ENCODE measurements around the gene STX10.

The STX10 gene

DNA sequence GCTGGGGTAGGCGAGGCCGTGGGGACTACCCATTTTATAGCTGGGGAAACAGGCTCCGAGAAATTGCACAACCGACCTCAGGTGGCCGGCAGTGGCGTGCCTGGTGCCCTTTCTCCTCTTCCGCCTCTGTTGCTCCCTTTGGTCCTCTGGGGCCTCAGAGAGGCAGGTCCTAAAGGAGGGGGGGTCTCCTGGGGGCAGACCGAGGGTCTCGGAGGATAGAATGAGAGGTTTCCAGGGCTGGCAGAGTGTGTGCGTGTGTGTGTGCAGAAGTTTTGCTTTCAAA, 11.3 kb downstream of the STX10 start:
- no peak for DNase-seq

DNA sequence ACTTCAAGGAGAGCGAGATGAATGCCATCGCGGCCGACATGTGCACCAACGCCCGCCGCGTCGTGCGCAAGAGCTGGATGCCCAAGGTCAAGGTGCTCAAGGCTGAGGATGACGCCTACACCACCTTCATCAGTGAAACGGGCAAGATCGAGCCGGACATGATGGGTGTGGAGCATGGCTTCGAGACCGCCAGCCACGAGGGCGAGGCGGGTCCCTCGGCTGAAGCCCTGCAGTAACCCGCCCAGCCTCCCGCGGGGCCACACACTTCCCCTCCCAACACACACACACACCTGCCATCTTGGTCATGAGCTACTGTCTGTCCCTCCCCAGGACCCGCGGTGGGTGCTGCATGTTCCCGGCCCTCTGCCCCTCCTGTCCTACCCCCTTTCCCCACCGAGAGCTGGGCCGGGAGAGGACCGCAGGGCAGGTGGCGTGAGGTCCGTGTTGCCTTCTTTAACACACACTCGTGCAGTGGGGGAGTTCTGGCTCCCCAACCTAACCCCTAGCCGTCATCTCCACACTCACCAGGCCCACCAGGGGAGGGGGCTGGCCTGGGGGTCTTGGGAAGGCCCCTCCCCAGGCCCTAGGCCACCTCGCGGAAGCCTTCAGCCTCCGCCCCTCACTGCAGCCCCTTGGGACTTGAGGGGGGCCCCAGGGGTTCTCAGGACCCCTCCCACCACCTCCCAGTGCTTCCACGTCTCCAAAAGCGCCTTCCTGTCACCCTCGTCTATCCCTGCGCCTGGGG, 11.8 kb downstream of the STX10 start:
- DNase-seq, result no peak

DNA sequence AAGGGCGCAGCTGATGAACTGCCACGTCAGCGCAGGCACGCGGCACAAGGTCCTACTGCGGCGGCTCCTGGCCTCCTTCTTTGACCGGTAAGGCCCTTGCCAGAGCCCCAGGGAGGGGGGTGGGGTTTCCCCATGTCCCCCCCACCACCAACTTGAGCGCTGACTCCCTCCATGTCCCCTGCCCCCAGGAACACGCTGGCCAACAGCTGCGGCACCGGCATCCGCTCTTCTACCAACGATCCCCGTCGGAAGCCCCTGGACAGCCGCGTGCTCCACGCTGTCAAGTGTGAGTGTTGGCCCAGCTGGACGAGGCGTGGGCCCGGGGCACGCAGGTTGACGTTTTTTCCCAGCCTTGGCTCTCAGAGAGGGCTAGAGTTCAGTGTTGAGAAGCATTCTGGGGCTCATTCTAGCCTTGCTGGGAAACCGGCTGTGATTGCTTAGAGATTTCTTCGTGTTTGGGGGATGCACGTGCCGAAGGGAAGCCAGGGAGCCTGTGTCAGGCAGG, 12.8 kb downstream of the STX10 start:
- no peak for DNase-seq

DNA sequence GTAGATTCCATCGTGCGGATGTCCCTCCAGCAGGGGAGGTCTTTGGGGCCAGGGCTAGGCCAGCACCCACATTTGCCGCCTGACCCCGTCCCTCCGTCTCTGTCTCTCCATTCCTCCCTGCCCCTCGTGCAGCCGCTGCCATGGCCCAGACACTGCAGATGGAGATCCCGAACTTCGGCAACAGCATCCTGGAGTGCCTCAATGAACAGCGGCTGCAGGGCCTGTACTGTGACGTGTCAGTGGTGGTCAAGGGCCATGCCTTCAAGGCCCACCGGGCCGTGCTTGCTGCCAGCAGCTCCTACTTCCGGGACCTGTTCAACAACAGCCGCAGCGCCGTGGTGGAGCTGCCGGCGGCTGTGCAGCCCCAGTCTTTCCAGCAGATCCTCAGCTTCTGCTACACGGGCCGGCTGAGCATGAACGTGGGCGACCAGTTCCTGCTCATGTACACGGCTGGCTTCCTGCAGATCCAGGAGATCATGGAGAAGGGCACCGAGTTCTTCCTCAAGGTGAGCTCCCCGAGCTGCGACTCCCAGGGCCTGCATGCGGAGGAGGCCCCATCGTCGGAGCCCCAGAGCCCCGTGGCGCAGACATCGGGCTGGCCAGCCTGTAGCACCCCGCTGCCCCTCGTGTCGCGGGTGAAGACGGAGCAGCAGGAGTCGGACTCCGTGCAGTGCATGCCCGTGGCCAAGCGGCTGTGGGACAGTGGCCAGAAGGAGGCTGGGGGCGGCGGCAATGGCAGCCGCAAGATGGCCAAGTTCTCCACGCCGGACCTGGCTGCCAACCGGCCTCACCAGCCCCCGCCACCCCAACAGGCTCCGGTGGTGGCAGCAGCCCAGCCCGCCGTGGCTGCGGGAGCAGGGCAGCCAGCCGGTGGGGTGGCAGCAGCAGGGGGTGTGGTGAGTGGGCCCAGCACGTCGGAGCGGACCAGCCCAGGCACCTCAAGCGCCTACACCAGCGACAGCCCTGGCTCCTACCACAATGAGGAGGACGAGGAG, 14.8 kb downstream of the STX10 start:
- no peak for DNase-seq

DNA sequence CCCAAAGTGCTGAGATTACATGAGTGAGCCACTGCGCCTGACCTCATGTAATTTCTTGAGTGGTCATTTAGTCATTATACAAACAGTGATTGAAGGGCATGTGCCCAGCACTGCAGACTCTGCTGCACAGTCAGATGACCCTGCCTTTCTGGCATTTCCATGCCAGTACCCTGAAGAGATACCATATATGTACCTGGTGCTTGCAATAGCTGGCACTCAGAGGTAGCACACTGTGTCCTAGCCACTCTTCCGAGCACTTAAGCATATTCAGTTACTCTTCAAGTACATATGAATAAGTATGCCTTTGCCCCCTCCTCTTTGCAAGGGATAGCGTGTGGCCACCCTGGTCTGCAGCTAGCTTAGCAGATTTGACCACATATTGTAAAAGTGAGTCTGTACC, 15.5 kb downstream of the STX10 start:
- no peak for DNase-seq

DNA sequence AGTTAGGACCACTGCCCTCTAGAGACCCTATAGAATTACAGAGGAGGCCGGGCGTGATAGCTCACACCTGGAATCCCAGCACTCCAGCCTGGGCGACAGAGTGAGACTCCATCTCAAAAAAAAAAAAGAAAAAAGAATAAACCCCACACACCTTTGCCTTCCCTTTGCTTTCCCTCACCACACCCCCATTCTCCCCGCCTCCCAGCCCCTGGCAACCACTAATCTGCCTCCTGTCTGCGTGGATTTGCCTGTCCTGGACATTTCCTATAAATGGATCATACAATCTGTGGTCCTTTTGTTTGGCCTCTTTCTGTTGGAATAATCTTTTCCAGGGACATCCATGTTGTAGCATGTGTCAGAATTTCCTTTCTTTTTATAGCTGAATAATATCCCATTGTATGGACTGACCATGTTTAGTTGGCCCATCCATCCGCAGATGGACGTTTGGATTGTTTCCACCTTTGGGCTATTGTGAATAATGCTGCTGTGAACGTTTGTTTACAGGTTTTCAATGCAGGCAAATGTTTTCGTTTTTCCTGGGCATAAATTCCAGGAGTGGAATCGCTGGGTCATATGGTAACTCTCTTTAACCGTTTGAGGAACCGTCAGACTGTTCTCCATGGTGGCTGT, 16.8 kb downstream of the STX10 start:
- DNase-seq, result no peak

DNA sequence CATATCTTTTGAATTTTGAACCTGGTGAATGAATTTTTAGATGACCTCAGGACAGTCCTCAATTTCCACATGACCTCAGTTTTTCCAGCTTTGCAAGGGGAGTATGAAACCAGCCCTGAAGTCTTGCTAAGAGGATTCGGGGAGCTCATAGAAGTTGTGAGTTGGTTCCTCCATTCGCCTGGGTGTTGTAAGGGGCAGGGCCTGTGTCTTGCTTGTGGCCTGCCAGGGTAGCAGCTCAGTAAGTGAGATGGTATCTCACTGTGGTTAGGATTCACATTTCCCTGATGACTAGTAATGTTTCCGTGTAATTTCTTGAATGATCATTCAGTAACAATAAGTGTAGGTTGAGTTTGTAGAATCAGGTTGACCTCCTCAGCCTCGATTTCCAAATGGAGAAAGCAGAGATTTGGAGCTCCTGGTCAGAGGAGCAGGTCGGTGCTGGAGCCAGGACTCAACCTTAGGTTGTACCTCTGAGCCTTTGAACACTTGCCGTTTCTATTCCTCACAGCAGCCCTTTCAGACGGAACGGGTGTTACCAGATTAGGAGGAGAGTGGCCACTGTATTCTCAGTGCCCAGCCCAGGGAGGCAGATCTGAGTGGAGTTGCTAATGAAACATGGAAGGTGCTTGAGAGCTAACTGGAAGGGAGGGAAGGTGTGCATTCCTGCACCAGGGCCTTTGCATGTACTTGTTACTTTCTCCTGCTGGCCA, 17.5 kb downstream of the STX10 start:
- DNase-seq, result no peak

DNA sequence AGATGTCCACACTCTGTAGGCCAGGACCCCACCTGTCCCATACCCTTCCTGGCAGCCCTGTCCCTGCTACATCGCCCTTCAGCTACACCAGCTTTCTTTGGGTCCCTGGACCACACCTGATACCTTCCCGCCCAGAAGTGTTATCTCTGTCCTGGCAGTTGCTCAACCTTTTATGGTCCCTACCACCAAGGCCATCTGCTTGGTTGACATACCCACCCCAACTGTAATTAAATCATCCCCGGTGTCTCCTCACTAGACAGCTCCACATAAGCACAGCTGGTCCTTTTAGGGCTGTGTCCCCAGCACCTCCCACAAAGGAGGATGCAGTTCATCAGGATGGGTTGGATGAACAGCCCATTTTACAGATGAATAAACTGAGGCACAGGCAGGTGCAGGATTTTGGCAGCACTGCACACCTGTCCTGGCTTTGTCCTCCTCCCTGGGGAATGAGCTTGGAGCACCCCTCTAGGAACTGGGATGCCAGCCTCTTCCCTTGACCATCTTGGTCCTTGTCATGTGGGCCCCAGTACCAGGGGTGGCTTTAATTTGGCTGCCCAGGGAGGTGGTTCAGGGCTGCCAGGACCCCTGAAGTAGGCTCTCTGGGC, 19.2 kb downstream of the STX10 start:
- no peak for DNase-seq

DNA sequence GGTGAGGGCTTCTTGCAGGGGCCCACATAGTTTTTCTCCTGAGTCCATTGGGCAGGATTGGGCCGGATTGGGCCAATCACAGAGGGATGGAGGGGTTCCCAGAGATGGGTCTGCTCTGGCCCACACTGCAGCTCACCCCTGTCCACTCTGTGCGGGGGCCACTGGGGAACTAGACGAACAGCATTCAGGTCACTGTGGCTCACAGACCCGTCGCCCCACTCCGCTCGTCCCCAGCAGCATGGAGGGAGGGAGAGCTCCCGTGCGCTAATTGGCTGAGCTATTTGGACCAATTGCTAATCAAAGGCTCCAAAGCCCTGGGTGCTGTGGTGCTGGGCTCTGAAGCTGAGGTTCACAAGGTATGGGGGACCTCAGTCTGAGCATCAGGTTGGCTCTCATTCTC, 20.8 kb downstream of the STX10 start:
- DNase-seq, result no peak

DNA sequence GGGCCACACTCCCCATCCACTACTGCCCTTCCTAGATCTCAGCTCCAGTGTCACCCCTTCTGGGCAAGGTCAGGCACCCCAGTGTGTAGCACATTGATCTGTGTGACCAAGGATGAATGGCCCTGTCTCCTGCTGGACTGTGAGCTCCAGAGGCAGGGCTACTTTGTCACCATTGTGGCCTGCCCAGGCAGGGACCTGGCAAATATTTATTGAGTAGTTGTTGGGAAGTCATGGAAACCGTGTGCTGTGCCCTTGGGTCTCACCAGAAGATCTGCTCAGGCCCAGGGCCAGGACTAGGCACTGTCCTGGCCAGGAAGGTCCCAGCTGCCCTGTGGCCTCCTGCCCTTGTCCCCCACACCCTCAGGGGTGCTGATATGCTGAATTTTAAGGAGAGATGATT, 21.6 kb downstream of the STX10 start:
- no peak for DNase-seq

DNA sequence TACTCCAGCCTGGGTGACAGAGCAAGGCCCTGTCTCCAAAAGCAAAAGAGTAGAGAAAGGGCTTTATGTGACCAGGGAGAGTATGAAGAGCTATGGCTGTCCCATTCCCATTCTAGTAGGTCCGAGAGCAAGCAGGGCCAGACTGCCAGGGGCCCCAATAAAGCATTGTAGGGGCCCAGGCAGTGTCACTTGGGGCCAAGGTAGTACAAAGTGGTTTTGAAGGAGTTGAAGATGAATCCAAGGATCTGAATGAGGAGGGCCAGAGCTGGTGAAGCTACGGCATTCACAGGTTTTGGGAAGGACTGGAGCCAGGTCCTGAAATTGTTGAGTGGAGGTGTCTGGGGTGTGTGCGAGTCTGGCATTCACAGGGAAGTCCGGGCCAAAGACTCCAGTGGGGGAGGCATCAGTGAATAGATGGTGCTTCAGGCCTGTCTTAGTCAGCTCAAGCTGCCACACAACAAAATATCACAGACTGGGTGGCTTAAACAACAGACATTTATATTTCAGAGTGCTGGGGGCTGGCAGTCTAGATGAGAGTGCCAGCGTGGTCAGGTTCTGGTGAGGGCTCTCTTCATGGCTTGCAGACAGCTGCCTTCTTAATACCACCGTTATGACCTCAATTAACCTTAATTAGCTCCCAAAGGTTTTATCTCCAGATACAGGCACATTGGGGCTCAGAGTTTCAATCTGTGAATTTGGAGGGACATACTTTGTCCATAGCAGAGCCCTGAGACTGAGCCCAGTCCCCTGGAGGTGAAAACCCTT, 22.2 kb downstream of the STX10 start:
- no peak for DNase-seq

DNA sequence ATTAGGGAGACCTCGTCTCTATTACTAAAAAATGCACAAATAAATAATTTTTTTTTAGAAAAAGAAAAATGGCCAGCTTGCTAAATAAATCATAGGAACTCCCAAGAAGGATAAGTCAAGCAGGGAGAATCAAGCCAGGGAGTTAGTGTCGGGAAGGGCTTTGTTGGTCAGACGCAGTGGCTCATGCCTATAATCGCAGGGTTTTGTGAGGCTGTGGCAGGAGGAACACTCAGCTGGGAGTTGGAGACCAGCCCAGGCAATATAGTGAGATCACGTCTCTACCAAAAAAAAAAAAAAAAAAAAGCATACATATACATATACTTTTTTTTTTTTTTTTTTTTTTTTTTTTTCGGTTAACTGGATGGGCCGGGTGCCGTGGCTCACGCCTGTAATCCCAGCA, 23.1 kb downstream of the STX10 start:
- DNase-seq, result no peak

DNA sequence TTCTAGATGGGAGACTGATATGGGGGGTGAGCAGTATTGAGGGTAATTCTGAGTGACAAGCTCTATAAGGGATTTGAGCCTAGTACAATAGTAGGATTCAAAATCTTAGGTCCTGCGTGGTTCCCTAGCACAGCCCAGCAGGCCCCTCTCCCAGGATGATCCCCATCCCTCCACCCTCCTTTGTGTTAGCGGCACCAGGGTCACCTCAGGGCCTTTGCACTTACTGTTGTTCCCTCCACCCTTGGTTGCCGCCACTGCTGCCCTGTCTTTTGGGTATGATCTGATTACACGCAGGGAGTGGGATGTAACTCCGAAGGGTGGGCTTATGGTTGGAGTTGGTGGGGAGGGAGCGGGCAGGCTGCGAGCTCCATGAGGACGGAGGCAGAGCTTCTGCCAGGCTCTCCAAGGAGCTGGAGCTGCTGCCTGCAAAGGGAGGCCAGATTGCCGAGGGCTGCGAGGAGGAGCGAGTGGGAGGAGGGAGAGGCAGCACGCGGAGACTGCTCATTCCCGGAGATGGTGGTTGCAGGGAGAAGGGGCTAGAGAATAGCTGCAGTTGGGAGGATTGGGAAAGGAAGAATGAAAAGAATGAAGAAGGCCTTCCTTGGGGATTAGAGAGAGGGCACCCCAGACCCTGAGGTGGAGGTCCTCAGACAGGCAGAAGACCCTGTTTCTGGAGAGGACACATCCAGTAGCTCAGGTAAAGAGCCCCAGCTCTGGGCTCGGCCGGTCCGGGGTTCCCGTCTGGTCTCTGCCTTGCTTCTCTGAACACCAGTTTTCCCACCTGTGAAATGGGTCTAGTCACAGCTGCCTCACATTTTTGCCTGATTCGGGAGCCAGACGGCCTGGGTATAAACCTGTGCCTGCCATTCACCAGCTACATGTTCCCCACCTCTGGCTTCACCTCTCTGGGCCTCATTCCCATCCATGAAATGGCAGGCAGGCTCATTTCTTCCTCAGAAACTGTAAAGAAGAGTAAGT, 26.9 kb downstream of the STX10 start:
- DNase-seq, result no peak

DNA sequence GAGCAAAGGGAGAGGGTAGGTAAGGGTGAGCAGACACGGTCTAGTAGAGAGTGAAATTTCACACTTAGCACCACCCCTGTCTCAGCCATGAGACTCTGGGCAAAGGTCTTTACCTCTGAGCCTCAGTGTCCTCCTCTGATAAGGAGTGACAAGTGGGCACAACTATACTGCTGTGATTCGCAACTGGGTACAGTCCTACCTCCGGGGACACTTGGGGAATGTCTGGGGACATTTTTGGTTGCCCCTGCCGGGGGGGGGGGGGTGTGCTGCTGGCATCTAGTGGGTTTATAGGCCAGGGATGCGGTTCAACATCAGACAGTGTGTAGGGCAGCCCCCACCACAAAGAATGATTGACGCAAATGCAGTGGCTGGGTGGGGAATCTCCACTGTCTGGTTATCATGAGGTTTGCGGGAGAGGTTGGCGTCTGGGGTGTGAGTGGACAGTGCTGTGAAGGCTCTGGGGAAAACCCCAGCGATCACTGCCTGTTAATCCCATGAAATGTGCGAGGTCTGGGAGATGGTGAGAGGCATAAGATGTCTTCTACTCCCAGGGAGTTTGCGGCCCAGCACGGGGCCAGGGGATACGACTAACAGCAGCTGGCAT, 27.8 kb downstream of the STX10 start:
- no peak for DNase-seq

DNA sequence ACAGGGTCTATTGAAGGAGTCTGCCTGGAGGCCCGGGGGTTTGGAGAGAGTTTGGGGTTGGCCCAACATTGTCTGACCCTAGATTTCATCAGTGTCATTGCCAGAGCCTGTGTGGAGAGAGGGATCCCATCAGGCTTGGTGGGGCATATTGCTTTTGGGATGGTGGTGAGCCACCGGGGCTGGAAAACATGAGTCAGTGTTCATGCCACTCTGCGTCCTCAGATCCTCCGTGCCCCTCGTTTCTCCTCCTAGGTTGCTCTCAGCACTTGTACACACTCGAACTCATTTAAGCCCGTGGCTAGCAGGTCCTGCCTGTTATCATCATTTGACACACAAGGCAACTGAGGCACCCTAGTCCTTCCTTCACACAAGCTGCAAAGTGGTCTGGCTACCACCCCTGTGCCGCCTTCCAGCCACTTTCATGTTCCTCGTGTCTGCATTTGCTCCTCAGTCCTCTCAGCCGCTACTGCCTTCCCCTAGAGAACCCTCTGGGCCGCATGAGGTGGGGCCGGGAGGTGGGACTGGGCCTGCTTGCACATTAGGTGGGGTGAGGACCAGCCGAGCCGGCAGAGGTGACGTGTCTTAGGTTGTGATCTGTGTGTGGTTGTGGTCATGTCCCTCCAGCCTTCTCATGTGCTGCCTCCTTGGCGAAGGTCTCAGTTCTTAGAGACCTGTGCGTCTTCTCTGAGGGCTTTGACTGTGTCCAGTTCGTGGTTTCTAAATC, 28.5 kb downstream of the STX10 start:
- DNase-seq, result no peak

DNA sequence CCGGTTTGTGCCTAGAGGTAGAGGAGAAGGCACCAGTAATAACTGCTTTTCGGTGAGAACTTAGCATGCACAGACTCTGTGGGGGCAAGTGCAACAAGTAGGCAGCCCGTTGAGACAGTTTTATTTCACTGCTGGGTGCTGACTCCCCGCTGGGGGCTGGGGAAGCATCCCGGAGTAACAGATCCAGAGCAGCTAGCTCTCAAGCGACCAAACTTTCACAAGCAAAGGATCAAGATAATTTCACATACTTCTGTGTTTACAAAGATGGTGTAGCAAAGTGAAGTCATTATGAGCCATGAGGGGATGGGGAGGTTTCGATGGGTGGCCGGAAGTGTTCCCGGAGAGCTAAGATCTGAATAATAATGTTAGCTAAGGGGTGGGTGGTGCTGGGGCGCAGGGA, 29.4 kb downstream of the STX10 start:
- no peak for DNase-seq

DNA sequence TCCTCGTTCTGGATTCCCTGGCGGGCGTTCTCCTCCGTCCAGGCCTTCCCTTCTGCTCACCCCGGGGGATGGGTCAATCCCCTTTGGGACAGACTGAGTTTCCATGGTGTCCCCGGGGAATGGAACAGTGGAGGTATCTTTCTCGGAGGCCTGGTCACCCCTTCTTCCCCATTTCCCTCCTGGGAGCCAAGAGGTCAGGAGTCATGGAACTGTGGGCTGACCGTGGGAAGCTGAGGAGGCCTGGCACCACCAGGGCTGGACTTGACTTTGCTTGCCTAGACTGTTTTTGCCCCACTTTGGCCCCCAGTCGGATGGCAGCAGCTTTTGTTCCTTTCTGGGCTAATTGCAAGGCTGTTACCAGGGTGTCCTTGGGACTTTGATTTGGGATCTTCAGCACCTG, 30.1 kb downstream of the STX10 start:
- DNase-seq, result no peak

DNA sequence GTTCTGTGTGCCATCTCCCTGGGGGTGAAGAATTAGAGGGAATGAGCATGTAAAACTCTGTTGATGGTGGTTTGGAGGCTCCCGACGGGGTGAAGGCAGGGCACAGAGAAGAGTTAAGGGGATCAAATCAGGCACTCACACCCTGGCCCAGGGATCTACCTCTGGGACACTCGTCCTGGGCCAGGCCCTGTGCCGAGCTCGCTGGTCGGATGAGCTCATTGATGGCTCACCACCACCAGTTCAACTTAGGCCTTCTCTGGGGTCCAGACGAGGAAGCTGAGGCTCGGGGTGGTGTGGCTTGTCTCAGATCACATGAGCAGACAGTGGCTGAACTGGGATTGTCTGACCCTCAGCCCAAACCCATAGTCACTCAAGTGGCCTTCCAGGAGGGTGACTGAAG, 30.5 kb downstream of the STX10 start:
- no peak for DNase-seq

DNA sequence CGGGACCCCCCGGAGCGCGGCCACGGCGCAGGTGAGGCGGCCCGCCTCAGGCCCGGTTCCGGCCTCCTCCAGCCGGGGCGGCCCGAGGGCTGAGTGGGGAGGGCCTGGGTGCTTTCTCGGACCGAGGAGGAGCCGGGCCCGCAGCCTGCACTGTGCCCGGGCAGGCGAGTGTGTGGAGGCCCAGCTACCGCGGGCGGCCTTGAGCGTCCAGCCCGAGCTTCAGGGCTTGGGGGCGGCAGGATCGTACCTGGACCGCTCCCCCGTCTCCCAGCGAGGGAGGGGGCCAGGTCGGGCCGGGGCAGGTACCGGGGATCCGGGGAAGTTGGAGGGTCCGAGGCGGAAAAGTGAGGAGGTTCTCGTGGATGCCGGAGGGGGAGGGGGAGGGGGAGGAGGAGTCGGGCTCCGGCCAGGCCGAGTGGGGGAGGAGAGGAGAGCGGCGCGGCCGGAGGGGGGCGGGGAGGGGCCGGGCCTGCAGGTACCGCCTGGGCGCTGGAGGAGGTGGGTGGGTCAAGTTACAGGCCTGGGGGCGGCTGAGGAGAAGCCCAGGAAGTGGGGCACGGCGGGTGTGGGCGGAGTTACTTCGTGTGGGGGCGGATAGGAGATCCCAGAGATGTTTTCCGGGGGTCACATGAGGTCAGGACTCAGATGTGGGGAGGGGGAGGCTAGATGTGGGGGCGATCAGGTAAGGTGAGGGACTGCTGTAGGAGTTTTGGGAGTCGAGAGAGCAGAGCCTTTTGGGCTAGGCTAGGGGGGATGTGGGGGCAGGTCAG, 31.6 kb downstream of the STX10 start:
- no peak for DNase-seq
